GM12878 (cell line): Measurements from ENCODE around the gene P2RY11. TPM values are rescaled to one million over a fixed set of nuclear protein-coding genes. Genes with fewer than 3 reads are reported as not detected.

Experiments
- ATAC-seq: fragments of 200-7000 bp; cut with Tn5 transposase; 3 replicates; pipeline ENCODE4 v1.9.1; 2020; ENCODE audit warnings: mild to moderate bottlenecking, moderate library complexity
- BruUV-seq: library from RNA; stranded (reverse); fragments of 400-500 nt; replicated peaks from 2 replicates; lab custom pipeline; 2021; lab: Mats Ljungman, UMichigan
- CTCF ChIA-PET: fragments of 300-600 bp; sonication (Branson Sonifier 250); formaldehyde crosslinking; extraction: SDS; loops from one replicate; lab custom pipeline; 2021; ENCODE audit warnings: inconsistent platforms; lab: Yijun Ruan, JAX
- POLR2A ChIA-PET: fragments of 350-600 bp; formaldehyde crosslinking; extraction: SDS; loops from one replicate; lab custom pipeline; 2021; ENCODE audit warnings: inconsistent platforms; lab: Charles Lee
- RAD21 ChIA-PET: fragments of 300-600 bp; sonication (Branson Sonifier 250); formaldehyde crosslinking; loops from one replicate; lab custom pipeline; 2023; ENCODE audit warnings: antibody characterized with exemption; ENCODE audit not compliant: unreplicated experiment; lab: Charles Lee
- SMC1A ChIA-PET: fragments of 300-600 bp; sonication (Branson Sonifier 250); formaldehyde crosslinking; loops from one replicate; lab custom pipeline; 2023; ENCODE audit not compliant: unreplicated experiment, uncharacterized antibody; lab: Charles Lee
- DNase-seq: peaks from one replicate; pipeline ENCODE4 v3.0.0-alpha.2; 2011; ENCODE audit warnings: low read depth, low spot score
- FAIRE-seq: peaks from 3 replicates; lab custom pipeline; 2011; peaks lifted over from hg19 to GRCh38; lab: Jason Lieb, UNC
- H2AFZ ChIP-seq: 2 replicates; pipeline ENCODE4 v1.6.0; 2011; ENCODE audit warnings: low read depth, low read length, control low read depth; ENCODE audit not compliant: control insufficient read depth
- H3K27ac ChIP-seq: 2 replicates; pipeline ENCODE4 v1.5.1; 2011; ENCODE audit warnings: control low read depth; ENCODE audit not compliant: control insufficient read depth, insufficient read depth
- H3K27me3 ChIP-seq, 2 experiments: replicated peaks in 1 of 2; 2 replicates each; pipeline versions ENCODE4 v1.6.0 to v1.6.1; 2011; ENCODE audit warnings: low read length in 1 of 2; ENCODE audit not compliant: control insufficient read depth in 2 of 2, insufficient read depth in 2 of 2
- H3K36me3 ChIP-seq, 2 experiments: 2 replicates each; pipeline ENCODE4 v1.5.1; 2011; ENCODE audit warnings: low read length in 1 of 2; ENCODE audit not compliant: control insufficient read depth in 2 of 2, insufficient read depth in 2 of 2
- H3K4me1 ChIP-seq: 2 replicates; pipeline ENCODE4 v1.6.1; 2011; ENCODE audit warnings: mild to moderate bottlenecking, low read length, moderate library complexity, mixed read lengths; ENCODE audit not compliant: control insufficient read depth, insufficient read depth
- H3K4me2 ChIP-seq: 2 replicates; pipeline ENCODE4 v1.6.0; 2011; ENCODE audit warnings: control low read depth; ENCODE audit not compliant: control insufficient read depth, insufficient read depth
- H3K4me3 ChIP-seq: fragments of 200-600 bp; sonication (generic); 2 replicates; pipeline ENCODE4 v1.5.1; 2016
- H3K79me2 ChIP-seq: 2 replicates; pipeline ENCODE4 v1.6.0; 2011; ENCODE audit warnings: low read length; ENCODE audit not compliant: control insufficient read depth, insufficient read depth
- H3K9ac ChIP-seq: 2 replicates; pipeline ENCODE4 v1.8.0; 2011; ENCODE audit warnings: low read length, control low read depth, mixed read lengths; ENCODE audit not compliant: control insufficient read depth, insufficient read depth
- H3K9me3 ChIP-seq: replicated peaks from 3 replicates; pipeline ENCODE4 v1.5.1; 2011; ENCODE audit warnings: mild to moderate bottlenecking, low read length; ENCODE audit not compliant: control insufficient read depth, insufficient read depth
- H4K20me1 ChIP-seq: 2 replicates; pipeline ENCODE4 v1.6.0; 2011; ENCODE audit not compliant: control insufficient read depth, insufficient read depth
- CHD2 ChIP-seq: IDR thresholded peaks from 2 replicates; pipeline ENCODE4 v1.6.1; 2011; ENCODE audit warnings: low read depth, low read length, improper control_type of control experiment, borderline replicate concordance
- FOS ChIP-seq: IDR thresholded peaks from 3 replicates; pipeline ENCODE4 v1.6.1; 2011; ENCODE audit warnings: borderline replicate concordance; ENCODE audit not compliant: insufficient read length; ENCODE audit errors: extremely low read depth
- MLLT1 ChIP-seq: fragments of 450-650 bp; IDR thresholded peaks from 2 replicates; pipeline ENCODE4 v1.6.1; 2016; ENCODE audit warnings: mild to moderate bottlenecking
- POLR2A ChIP-seq: IDR thresholded peaks from 2 replicates; pipeline ENCODE4 v1.6.1; 2011; ENCODE audit warnings: low read depth, mild to moderate bottlenecking, low read length
- POLR2AphosphoS2 ChIP-seq: IDR thresholded peaks from 2 replicates; pipeline ENCODE4 v1.6.1; 2011; ENCODE audit warnings: low read depth, mild to moderate bottlenecking, low read length, improper control_type of control experiment, moderate library complexity
- SREBF1 ChIP-seq: IDR thresholded peaks from 2 replicates; pipeline ENCODE4 v1.6.1; 2012; ENCODE audit warnings: mild to moderate bottlenecking, low read length
- WGBS: methylation state at CpG from one replicate; pipeline ENCODE4 v1.1.6; 2016; ENCODE audit warnings: low lambda C conversion rate; ENCODE audit not compliant: insufficient replicate concordance, insufficient coverage; ENCODE audit errors: missing lambda C conversion rate; 5-methylcytosine and 5-hydroxymethylcytosine counted together
- in situ Hi-C: fragments of 300-500 bp; cut with MboI; formaldehyde crosslinking; loops from 9 replicates; pipeline ENCODE4 v1.14.3; 2018; ENCODE audit warnings: mixed read lengths
- intact Hi-C: fragments of 100-400 bp; cut with micrococcal nuclease; formaldehyde crosslinking; loops from one replicate; pipeline ENCODE4 v1.14.2; 2022; ENCODE audit not compliant: unreplicated experiment
- polyA plus RNA-seq, 11 experiments: library from polyadenylated mRNA; depleted of rRNA in 4 of 11; unstranded in 6 of 11; stranded (reverse) in 5 of 11; fragments of >200 nt; fragmentation: Nextera tagmentation in 4 of 11; fragmentation: Illumina TruSeq in 1 of 11; extraction: Ambion mirVana in 4 of 11; extraction: Trizol in 1 of 11; gene quantifications; 1 replicate in 1 of 11; 2 replicates in 10 of 11; pipeline versions ENCODE4 v1.2.1 to v1.2.3, GENCODE V29; 2011 to 2016; ENCODE audit warnings: inconsistent platforms in 2 of 11, missing spikeins in 2 of 11, low read depth in 1 of 11
- total RNA-seq, 4 experiments: library from RNA; depleted of rRNA in 3 of 4; stranded (reverse); fragments of >200 nt in 3 of 4; fragmentation: Illumina TruSeq in 1 of 4; extraction: Trizol in 1 of 4; gene quantifications; 2 replicates each; pipeline versions ENCODE4 v1.2.1 to v1.2.3, GENCODE V29; 2013 to 2021

The P2RY11 gene
- total and polyA plus RNA-seq, 10 of the 15 experiments (the other 5 are each of a cell fraction or from before 2014, with no cell fraction given), result 0.14 to 46.5 (median 7.6) TPM

GRCh38 chr19:10109528-10109927 lies 2.0 kb upstream of the P2RY11 start:
- H3K4me3 ChIP-seq, result no peak overlapping the region
- H3K4me1 ChIP-seq, result peaks cover 56% of the 10 kb centered on the region
- no peak overlapping the region for H2AFZ ChIP-seq
- no peaks in the 10 kb centered on the region for H3K27me3 ChIP-seq
- peaks cover 18 to 39% of the 10 kb centered on the region in 2 experiments; a peak in 3 of 4 replicates for H3K36me3 ChIP-seq
- TF ChIP-seq SREBF1, result no peak
- no peak for TF ChIP-seq FOS
- 0 out of 2 replicates have a peak, but pooled peaks have one; percentile 14 for TF ChIP-seq POLR2A
- no peak overlapping the region; the same call in 1 of the 2 replicates for H3K9ac ChIP-seq
- in situ Hi-C loops (no loop called here), intact Hi-C loops (loop anchor here (10.0 kb wide), 1 partner anchor 275 kb away; the partner anchor contains the start of gene TYK2)
- SMC1A ChIA-PET, result interaction anchor here (11.4 kb wide), 1 partner anchor 10 kb away, joined by 150 read pairs; the partner anchor contains the start of gene ANGPTL6
- no peak overlapping the region for H3K27ac ChIP-seq
- peak overlapping the region; percentile 28 for H3K4me2 ChIP-seq
- H3K9me3 ChIP-seq, result no peaks in the 10 kb centered on the region
- WGBS, result 92% methylated on average over 14 of the region's 14 CpGs
- RAD21 ChIA-PET, result no interaction called here
- peaks cover 61% of the 10 kb centered on the region for H3K79me2 ChIP-seq
- H4K20me1 ChIP-seq, result no peaks in the 10 kb centered on the region
- BruUV-seq, result no TSS peak
- ATAC-seq (no peak), FAIRE-seq (no peak), DNase-seq (no peak)
- POLR2A ChIA-PET, result interaction anchor here (0.6 to 2.6 kb wide), 6 partner anchors 10 to 180 kb away, joined by 3 to 18 read pairs (median 4); no protein-coding TSS in a partner anchor
- CTCF ChIA-PET, result interaction anchor here (9.8 kb wide), 1 partner anchor 9 kb away, joined by 171 read pairs; the partner anchor contains the start of gene ANGPTL6

GRCh38 chr19:10110076-10110971 lies 1.2 kb upstream of the P2RY11 start:
- intact Hi-C loops, result loop anchor here (5.0 kb wide), 1 partner anchor 83 kb away; no protein-coding TSS in a partner anchor
- Histone ChIP-seq H3K4me1 (peaks cover 50% of the 10 kb centered on the region), H3K36me3 (peaks cover 18 to 45% of the 10 kb centered on the region in 2 experiments; a peak in 3 of 4 replicates), H3K4me2 (peak overlapping the region; percentile 28), H3K27ac (peak overlapping the region; percentile 62), H3K4me3 (peak overlapping the region; percentile 51; the same call in 1 of the 2 replicates), H3K79me2 (peaks cover 61% of the 10 kb centered on the region), H2AFZ (no peak overlapping the region), H4K20me1 (no peaks in the 10 kb centered on the region), H3K9me3 (no peaks in the 10 kb centered on the region), H3K27me3 (no peaks in the 10 kb centered on the region), H3K9ac (no peak overlapping the region; the same call in 1 of the 2 replicates)
- ChIA-PET RAD21 (interaction anchor here (1.7 to 8.6 kb wide), 2 partner anchors 10 to 83 kb away, joined by 3 to 166 read pairs; partner anchors contain the start of gene ANGPTL6), SMC1A (interaction anchor here (11.4 kb wide), 1 partner anchor 10 kb away, joined by 150 read pairs; the partner anchor contains the start of gene ANGPTL6), CTCF (interaction anchor here (2.0 to 9.8 kb wide), 3 partner anchors 10 to 179 kb away, joined by 8 to 171 read pairs (median 24); partner anchors contain the start of gene ANGPTL6), POLR2A (interaction anchor here (0.9 to 5.4 kb wide), 4 partner anchors 8 to 179 kb away, joined by 3 to 58 read pairs (median 4); partner anchors contain the start of gene ANGPTL6)
- in situ Hi-C loops, result no loop called here
- DNase-seq (no peak), FAIRE-seq (no peak), ATAC-seq (no peak)
- BruUV-seq, result no TSS peak
- 0 out of 2 replicates have a peak, but pooled peaks have one; percentile 71 for TF ChIP-seq MLLT1
- TF ChIP-seq POLR2A, result peak; percentile 57
- TF ChIP-seq POLR2AphosphoS2, result 0 out of 2 replicates have a peak, but pooled peaks have one; percentile 27
- TF ChIP-seq CHD2, result no peak
- 86% methylated on average over 44 of the region's 44 CpGs for WGBS
